Natural killer cell (primary cell): ENCODE data around the gene TMEM131. TPM values are rescaled to one million over a fixed set of nuclear protein-coding genes. Genes with fewer than 3 reads are reported as not detected.

Experiments
- ATAC-seq, 3 donors: fragments of 150-1000 bp in 2 of 3; fragments of 200-7000 bp in 1 of 3; cut with Tn5 transposase; 1 replicate in 1 of 3; 2 replicates in 2 of 3; pipeline ENCODE4 v1.10.0; 2021; ENCODE audit warnings: mild to moderate bottlenecking in 2 of 3, moderate library complexity in 2 of 3
- DNase-seq, 2 donors: peaks; one replicate each; pipeline versions ENCODE4 v3.0.0 to v3.0.0-alpha.2; 2013 to 2021; ENCODE audit warnings: mixed read lengths in 1 of 2
- H3K27ac ChIP-seq: one replicate; pipeline ENCODE4 v1.5.1; 2013; ENCODE audit warnings: mild to moderate bottlenecking, low read length
- H3K27me3 ChIP-seq: one replicate; pipeline ENCODE4 v1.6.1; 2013; ENCODE audit warnings: low read length; ENCODE audit not compliant: control insufficient read depth, insufficient read depth
- H3K36me3 ChIP-seq: one replicate; pipeline ENCODE4 v1.6.1; 2013; ENCODE audit warnings: low read length; ENCODE audit not compliant: control insufficient read depth, insufficient read depth
- H3K4me1 ChIP-seq: one replicate; pipeline ENCODE4 v1.6.1; 2013; ENCODE audit warnings: low read length; ENCODE audit not compliant: control insufficient read depth, insufficient read depth
- H3K4me3 ChIP-seq: one replicate; pipeline ENCODE4 v1.5.1; 2013; ENCODE audit warnings: low read length
- H3K9me3 ChIP-seq: one replicate; pipeline ENCODE4 v1.6.1; 2013; ENCODE audit warnings: low read length; ENCODE audit not compliant: control insufficient read depth, insufficient read depth
- H3K27ac Mint-ChIP-seq, 2 donors: one replicate each; pipeline ENCODE4 v1.8.0; 2022; ENCODE audit warnings: mild to moderate bottlenecking in 2 of 2, mixed read lengths in 2 of 2, moderate library complexity in 1 of 2
- H3K27me3 Mint-ChIP-seq, 2 donors: one replicate each; pipeline ENCODE4 v1.8.0; 2022; ENCODE audit warnings: low read depth in 2 of 2, mixed read lengths in 2 of 2
- H3K36me3 Mint-ChIP-seq: one replicate; pipeline ENCODE4 v1.8.0; 2022; ENCODE audit warnings: mixed read lengths
- H3K4me1 Mint-ChIP-seq, 2 donors: one replicate each; pipeline ENCODE4 v1.8.0; 2022; ENCODE audit warnings: mixed read lengths in 2 of 2
- H3K4me3 Mint-ChIP-seq: one replicate; pipeline ENCODE4 v1.8.0; 2022; ENCODE audit warnings: mild to moderate bottlenecking, moderate library complexity, mixed read lengths
- H3K9me3 Mint-ChIP-seq, 2 donors: one replicate each; pipeline ENCODE4 v1.8.0; 2022; ENCODE audit warnings: mixed read lengths in 2 of 2
- CTCF ChIP-seq: fragments of 200-600 bp; IDR thresholded peaks from one replicate; pipeline ENCODE4 v1.8.0; 2022; ENCODE audit warnings: antibody characterized with exemption
- WGBS: methylation state at CpG from one replicate; pipeline ENCODE4 v1.1.7; 2013; ENCODE audit warnings: missing lambda C conversion rate; ENCODE audit not compliant: insufficient coverage; 5-methylcytosine and 5-hydroxymethylcytosine counted together
- intact Hi-C: fragments of 100-400 bp; cut with micrococcal nuclease; formaldehyde crosslinking; loops from one replicate; pipeline ENCODE4 v1.14.2; 2022
- total RNA-seq, 4 donors: library from RNA; stranded (reverse); fragments of 120-200 nt in 1 of 4; gene quantifications; one replicate each; pipeline versions ENCODE4 v1.2.3 to v1.2.4, GENCODE V29; 2013 to 2022

The TMEM131 gene
- total RNA-seq, 3 donors from 2014 or later (not counting 1 experiment from before 2014, with no cell fraction given): 44.8 to 72.1 (median 67.1) TPM

GRCh38 chr2:97745474-97746174, 250.1 kb downstream of the TMEM131 start:
- no peak overlapping the region for H3K4me3 ChIP-seq

GRCh38 chr2:97743913-97744312, 251.8 kb downstream of the TMEM131 start:
- Histone ChIP-seq H3K36me3 (peaks cover 22% of the 10 kb centered on the region), H3K4me1 (peaks cover 91% of the 10 kb centered on the region), H3K27ac (peak overlapping the region; percentile 10), H3K27me3 (no peaks in the 10 kb centered on the region), H3K9me3 (no peaks in the 10 kb centered on the region), H3K4me3 (no peak overlapping the region)
- 93% methylated on average over 6 of the region's 6 CpGs for WGBS
- DNase-seq: peak in 1 of 2 donors; percentile 7
- Mint-ChIP-seq H3K27ac (peak overlapping the region; percentile 80 to 94), H3K27me3 (no peaks in the 10 kb centered on the region), H3K36me3 (no peaks in the 10 kb centered on the region), H3K4me1 (peaks cover 85 to 91% of the 10 kb centered on the region in 2 donors), H3K4me3 (peak overlapping the region; percentile 73), H3K9me3 (no peaks in the 10 kb centered on the region)
- no peak for ATAC-seq
- intact Hi-C loops: loop anchor here (10.0 kb wide), 1 partner anchor 891 kb away; no protein-coding TSS in a partner anchor
- TF ChIP-seq CTCF: no peak

More at GRCh38 chr2:97745474-97746174, 250.1 kb downstream of the TMEM131 start:
- ATAC-seq: peak; percentile 64 to 83 (median 80)
- H3K36me3 Mint-ChIP-seq: no peaks in the 10 kb centered on the region
- peak overlapping the region; percentile 51 for H3K4me3 Mint-ChIP-seq
- H3K27ac Mint-ChIP-seq: peak overlapping the region; percentile 80 to 94
- intact Hi-C loops: loop anchor here (1.0 to 10.0 kb wide), 5 partner anchors 27 to 889 kb away; partner anchors contain the start of genes ACTR1B and ZAP70
- H3K9me3 Mint-ChIP-seq: no peaks in the 10 kb centered on the region
- peaks cover 79 to 84% of the 10 kb centered on the region in 2 donors for H3K4me1 Mint-ChIP-seq
- Histone ChIP-seq H3K36me3 (peaks cover 8% of the 10 kb centered on the region), H3K27me3 (no peaks in the 10 kb centered on the region), H3K9me3 (no peaks in the 10 kb centered on the region), H3K27ac (peak overlapping the region; percentile 53), H3K4me1 (peaks cover 77% of the 10 kb centered on the region)
- no peaks in the 10 kb centered on the region for H3K27me3 Mint-ChIP-seq
- TF ChIP-seq CTCF: no peak
- peak; percentile 62 to 76 for DNase-seq
- WGBS: 26% methylated on average over 5 of the region's 10 CpGs

- intact Hi-C loops: loop anchor here (10.0 kb wide), 1 partner anchor 892 kb away; no protein-coding TSS in a partner anchor
- peak overlapping the region; percentile 73 for H3K4me3 Mint-ChIP-seq
- Histone ChIP-seq H3K4me3 (no peak overlapping the region), H3K9me3 (no peaks in the 10 kb centered on the region), H3K27ac (peak overlapping the region; percentile 86), H3K36me3 (peaks cover 37% of the 10 kb centered on the region), H3K27me3 (no peaks in the 10 kb centered on the region), H3K4me1 (peaks cover 88% of the 10 kb centered on the region)
- no peaks in the 10 kb centered on the region for H3K9me3 Mint-ChIP-seq
- H3K27me3 Mint-ChIP-seq: no peaks in the 10 kb centered on the region
- peak overlapping the region; percentile 80 to 94 for H3K27ac Mint-ChIP-seq
- DNase-seq (peak; percentile 51 to 52), ATAC-seq (peak; percentile 54 to 70 (median 57))
- peaks cover 81 to 88% of the 10 kb centered on the region in 2 donors for H3K4me1 Mint-ChIP-seq
- TF ChIP-seq CTCF: no peak
- H3K36me3 Mint-ChIP-seq: no peaks in the 10 kb centered on the region
- WGBS: 9% methylated on average over 4 of the region's 4 CpGs
These were observed 253.3 kb downstream of the TMEM131 start for GRCh38 chr2:97742381-97742847.
